Measurements from ENCODE around the gene FAM177A1. TPM values are rescaled to one million over a fixed set of nuclear protein-coding genes. Genes with fewer than 3 reads are reported as not detected.
"Not testable (repeated sequence)": the region's sequence is repeated elsewhere in the genome, so short reads cannot be mapped to it uniquely, and the experiment has no call there.

Gene FAM177A1
- total and polyA plus RNA-seq, 4 experiments from 2014 or later: 35.2 to 60.0 (median 44.2) TPM

DNA sequence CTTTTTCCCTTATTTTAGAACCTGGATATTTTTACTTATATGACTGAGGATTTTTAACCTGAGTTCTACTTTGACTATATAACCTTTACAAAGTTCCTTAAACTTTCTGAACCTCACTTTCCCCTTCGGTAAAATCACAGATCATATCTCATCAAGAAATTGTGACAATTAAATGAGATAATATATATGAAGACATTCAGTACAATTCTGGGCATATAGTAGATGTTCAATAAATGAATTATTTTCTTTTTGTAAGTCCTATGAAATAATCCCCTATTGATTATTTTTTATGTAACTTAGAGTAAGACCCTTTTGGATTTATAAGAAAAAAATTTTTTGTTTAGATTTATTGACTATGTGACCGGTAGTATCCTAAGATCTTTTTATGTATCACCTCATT is 17.6 kb upstream of the FAM177A1 start:
- Histone ChIP-seq H3K9me3 (ENCODE audit: control insufficient read depth in 1 of 2, low read length in 2 of 2) (no peaks in the 10 kb centered on the region), H3K4me1 (ENCODE audit: insufficient read depth, low read length) (no peaks in the 10 kb centered on the region), H3K36me3 (ENCODE audit: insufficient read depth, low read length) (peaks cover 17% of the 10 kb centered on the region), H3K27me3 (ENCODE audit: insufficient read depth, low read length) (no peaks in the 10 kb centered on the region), H3K4me3 (ENCODE audit: low read length in 2 of 2) (no peak overlapping the region), H3K27ac (ENCODE audit: low read depth, low read length) (no peak overlapping the region)
- ChIA-PET CTCF (ENCODE audit: partially characterized antibody) (no interaction called here), POLR2A (ENCODE audit: partially characterized antibody) (no interaction called here)
- Mint-ChIP-seq H3K4me1 (no peaks in the 10 kb centered on the region), H3K27ac (peak overlapping the region in 2 of 7 donors; percentile 12 to 15), H3K36me3 (peaks cover 51 to 54% of the 10 kb centered on the region in 2 donors), H3K27me3 (no peaks in the 10 kb centered on the region), H3K9me3 (peaks cover 0 to 5% (median 3%) of the 10 kb centered on the region in 8 donors), H3K4me3 (no peak overlapping the region)
- DNase-seq: no peak
- intact Hi-C loops (cut with micrococcal nuclease): no loop called here

GRCh38 chr14:35032562-35032961 is 13.5 kb upstream of the FAM177A1 start:
- H3K4me3 Mint-ChIP-seq: no peak overlapping the region
- H3K36me3 Mint-ChIP-seq: peaks cover 40 to 42% of the 10 kb centered on the region in 2 donors
- H3K27ac ChIP-seq (ENCODE audit: low read depth, low read length): no peak overlapping the region
- CTCF ChIA-PET (ENCODE audit: partially characterized antibody): interaction anchor here (1.8 kb wide), 1 partner anchor 390 kb away, joined by 4 read pairs; no protein-coding TSS in a partner anchor
- no peaks in the 10 kb centered on the region for H3K4me1 ChIP-seq (ENCODE audit: insufficient read depth, low read length)
- peaks cover 0 to 6% of the 10 kb centered on the region in 2 donors for H3K9me3 ChIP-seq (ENCODE audit: control insufficient read depth in 1 of 2, low read length in 2 of 2)
- H3K27ac Mint-ChIP-seq: no peak overlapping the region
- no peaks in the 10 kb centered on the region for H3K27me3 Mint-ChIP-seq
- H3K27me3 ChIP-seq (ENCODE audit: insufficient read depth, low read length): no peaks in the 10 kb centered on the region
- POLR2A ChIA-PET (ENCODE audit: partially characterized antibody): no interaction called here
- peaks cover 0 to 5% (median 0%) of the 10 kb centered on the region in 4 donors for H3K4me1 Mint-ChIP-seq
- DNase-seq: no peak
- no peak overlapping the region for H3K4me3 ChIP-seq (ENCODE audit: low read length in 2 of 2)
- peaks cover 0 to 31% (median 22%) of the 10 kb centered on the region in 8 donors for H3K9me3 Mint-ChIP-seq
- H3K36me3 ChIP-seq (ENCODE audit: insufficient read depth, low read length): peaks cover 12% of the 10 kb centered on the region
- intact Hi-C loops (cut with micrococcal nuclease): no loop called here

GRCh38 chr14:35034440-35034833 is 11.6 kb upstream of the FAM177A1 start:
- peaks cover 0 to 6% of the 10 kb centered on the region in 2 donors for H3K9me3 ChIP-seq (ENCODE audit: control insufficient read depth in 1 of 2, low read length in 2 of 2)
- ChIA-PET CTCF (ENCODE audit: partially characterized antibody) (no interaction called here), POLR2A (ENCODE audit: partially characterized antibody) (no interaction called here)
- peaks cover 27 to 30% of the 10 kb centered on the region in 2 donors for H3K36me3 Mint-ChIP-seq
- peaks cover 4% of the 10 kb centered on the region for H3K36me3 ChIP-seq (ENCODE audit: insufficient read depth, low read length)
- H3K27ac ChIP-seq (ENCODE audit: low read depth, low read length): no peak overlapping the region
- no peaks in the 10 kb centered on the region for H3K4me1 ChIP-seq (ENCODE audit: insufficient read depth, low read length)
- H3K27ac Mint-ChIP-seq: no peak overlapping the region
- peaks cover 0 to 5% (median 0%) of the 10 kb centered on the region in 4 donors for H3K4me1 Mint-ChIP-seq
- H3K27me3 ChIP-seq (ENCODE audit: insufficient read depth, low read length): no peaks in the 10 kb centered on the region
- H3K27me3 Mint-ChIP-seq: no peaks in the 10 kb centered on the region
- no peak for DNase-seq
- no peak overlapping the region for H3K4me3 ChIP-seq (ENCODE audit: low read length in 2 of 2)
- intact Hi-C loops (cut with micrococcal nuclease): no loop called here
- peaks cover 0 to 31% (median 22%) of the 10 kb centered on the region in 8 donors for H3K9me3 Mint-ChIP-seq
- no peak overlapping the region for H3K4me3 Mint-ChIP-seq

DNA sequence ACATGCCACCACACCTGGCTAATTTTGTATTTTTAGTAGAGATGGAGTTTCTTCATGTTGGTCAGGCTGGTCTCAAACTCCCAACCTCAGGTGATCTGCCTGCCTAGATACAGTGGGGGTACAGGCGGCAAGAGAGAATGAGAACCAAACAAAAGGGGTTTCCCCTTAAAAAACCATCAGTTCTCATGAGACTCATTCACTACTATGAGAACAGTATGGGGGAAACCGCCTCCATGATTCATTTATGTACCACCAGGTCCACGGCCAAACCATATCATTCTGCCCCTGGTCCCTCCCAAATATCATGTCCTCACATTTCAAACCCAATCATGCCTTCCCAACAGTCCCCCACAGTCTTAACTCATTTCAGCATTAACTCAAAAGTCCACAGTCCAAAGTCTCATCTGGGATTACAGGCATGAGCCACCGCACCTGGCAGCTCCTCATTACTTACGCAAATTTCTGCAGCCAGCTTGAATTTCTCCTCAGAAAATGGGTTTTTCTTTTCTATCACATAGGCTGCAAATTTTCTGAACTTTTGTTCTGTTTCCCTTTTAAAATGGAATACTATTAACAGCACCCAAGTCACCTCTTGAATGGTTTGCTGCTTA is 11.0 kb upstream of the FAM177A1 start:
- DNase-seq; H3K9me3 ChIP-seq (ENCODE audit: control insufficient read depth in 1 of 2, low read length in 2 of 2); H3K36me3 ChIP-seq (ENCODE audit: insufficient read depth, low read length); H3K4me3 Mint-ChIP-seq; H3K27me3 Mint-ChIP-seq; H3K27me3 ChIP-seq (ENCODE audit: insufficient read depth, low read length); POLR2A ChIA-PET (ENCODE audit: partially characterized antibody); H3K4me1 Mint-ChIP-seq; intact Hi-C loops (cut with micrococcal nuclease); H3K4me1 ChIP-seq (ENCODE audit: insufficient read depth, low read length); H3K27ac ChIP-seq (ENCODE audit: low read depth, low read length); H3K4me3 ChIP-seq (ENCODE audit: low read length in 2 of 2); CTCF ChIA-PET (ENCODE audit: partially characterized antibody): not testable (repeated sequence)
- peaks cover 0 to 31% (median 22%) of the 10 kb centered on the region in 8 donors for H3K9me3 Mint-ChIP-seq
- peak overlapping the region in 2 of 7 donors; percentile 6 to 89 for H3K27ac Mint-ChIP-seq
- peaks cover 26 to 29% of the 10 kb centered on the region in 2 donors for H3K36me3 Mint-ChIP-seq

- POLR2A ChIA-PET (ENCODE audit: partially characterized antibody): interaction anchor here (0.7 kb wide), 1 partner anchor 293 kb away, joined by 3 read pairs; no protein-coding TSS in a partner anchor
- Mint-ChIP-seq H3K9me3 (peaks cover 0 to 27% (median 20%) of the 10 kb centered on the region in 8 donors), H3K27ac (peak overlapping the region in 1 of 7 donors; percentile 23), H3K36me3 (peaks cover 13 to 16% of the 10 kb centered on the region in 2 donors)
- H3K27ac ChIP-seq (ENCODE audit: low read depth, low read length); H3K27me3 ChIP-seq (ENCODE audit: insufficient read depth, low read length); DNase-seq; H3K4me3 ChIP-seq (ENCODE audit: low read length in 2 of 2); H3K36me3 ChIP-seq (ENCODE audit: insufficient read depth, low read length); H3K4me1 ChIP-seq (ENCODE audit: insufficient read depth, low read length); H3K4me1 Mint-ChIP-seq; intact Hi-C loops (cut with micrococcal nuclease); CTCF ChIA-PET (ENCODE audit: partially characterized antibody); H3K4me3 Mint-ChIP-seq; H3K9me3 ChIP-seq (ENCODE audit: control insufficient read depth in 1 of 2, low read length in 2 of 2); H3K27me3 Mint-ChIP-seq: not testable (repeated sequence)
Observed at GRCh38 chr14:35038312-35038711, 7.8 kb upstream of the FAM177A1 start.

DNA sequence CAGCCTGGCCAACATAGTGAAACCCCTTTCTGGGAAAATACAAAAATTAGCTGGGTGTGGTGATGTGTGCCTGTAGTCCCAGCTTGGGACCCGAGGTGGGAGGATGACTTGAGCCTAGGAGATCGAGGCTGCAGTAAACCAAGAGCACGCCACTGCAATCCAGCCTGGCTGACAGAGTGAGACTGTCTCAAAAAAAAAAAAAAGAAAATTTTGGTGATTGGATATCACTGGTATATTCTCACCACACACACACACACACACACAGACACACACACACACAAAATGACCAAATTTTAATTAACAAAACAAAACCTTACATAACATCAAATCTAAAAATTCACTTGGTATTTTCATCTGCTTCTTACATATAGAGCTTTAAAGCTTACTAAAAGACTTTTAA is 3.4 kb upstream of the FAM177A1 start:
- Histone ChIP-seq H3K36me3 (ENCODE audit: insufficient read depth, low read length) (no peaks in the 10 kb centered on the region), H3K9me3 (ENCODE audit: control insufficient read depth in 1 of 2, low read length in 2 of 2) (no peaks in the 10 kb centered on the region), H3K4me1 (ENCODE audit: insufficient read depth, low read length) (peaks cover 17% of the 10 kb centered on the region), H3K4me3 (ENCODE audit: low read length in 2 of 2) (no peak overlapping the region), H3K27me3 (ENCODE audit: insufficient read depth, low read length) (no peaks in the 10 kb centered on the region), H3K27ac (ENCODE audit: low read depth, low read length) (no peak overlapping the region)
- Mint-ChIP-seq H3K27me3 (no peaks in the 10 kb centered on the region), H3K4me1 (peaks cover 12 to 25% (median 17%) of the 10 kb centered on the region in 4 donors), H3K36me3 (peaks cover 0 to 11% of the 10 kb centered on the region in 2 donors), H3K27ac (peak overlapping the region in 6 of 7 donors; percentile 72 to 95 (median 84)), H3K4me3 (no peak overlapping the region), H3K9me3 (peaks cover 0 to 2% (median 0%) of the 10 kb centered on the region in 8 donors)
- ChIA-PET CTCF (ENCODE audit: partially characterized antibody) (interaction anchor here (0.6 to 1.8 kb wide), 4 partner anchors 18 to 380 kb away, joined by 3 to 5 read pairs (median 4); no protein-coding TSS in a partner anchor), POLR2A (ENCODE audit: partially characterized antibody) (interaction anchor here (1.5 kb wide), 1 partner anchor 60 kb away, joined by 6 read pairs; the partner anchor contains the start of gene SRP54)
- intact Hi-C loops (cut with micrococcal nuclease): no loop called here
- no peak for DNase-seq

DNA sequence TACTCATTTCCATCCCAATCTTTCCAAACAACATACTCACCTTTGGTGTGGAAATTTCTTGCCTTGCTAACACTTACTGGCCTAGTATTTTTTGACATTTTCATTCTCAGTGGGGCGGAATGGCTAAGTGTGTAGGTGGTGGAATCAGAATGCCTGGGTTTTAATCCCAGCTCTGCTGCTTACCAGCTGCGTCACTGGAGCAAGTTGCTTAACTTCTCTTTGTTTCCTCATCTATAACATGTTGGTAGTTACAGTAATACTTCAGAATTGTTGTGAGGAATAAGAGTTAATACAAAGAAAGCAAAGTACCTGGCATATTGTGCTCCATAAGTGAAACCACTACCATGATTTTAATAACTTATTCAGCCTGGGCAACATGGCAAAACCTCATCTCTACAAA is 3.0 kb upstream of the FAM177A1 start:
- peak overlapping the region; percentile 58 to 95 (median 81) for H3K27ac Mint-ChIP-seq
- H3K36me3 Mint-ChIP-seq: peaks cover 2 to 15% of the 10 kb centered on the region in 2 donors
- ChIA-PET POLR2A (ENCODE audit: partially characterized antibody) (interaction anchor here (1.5 kb wide), 1 partner anchor 61 kb away, joined by 6 read pairs; the partner anchor contains the start of gene SRP54), CTCF (ENCODE audit: partially characterized antibody) (interaction anchor here (1.2 to 1.8 kb wide), 3 partner anchors 19 to 379 kb away, joined by 3 to 5 read pairs (median 4); no protein-coding TSS in a partner anchor)
- peaks cover 16 to 30% (median 22%) of the 10 kb centered on the region in 4 donors for H3K4me1 Mint-ChIP-seq
- no peaks in the 10 kb centered on the region for H3K27me3 Mint-ChIP-seq
- intact Hi-C loops (cut with micrococcal nuclease): no loop called here
- Histone ChIP-seq H3K9me3 (ENCODE audit: control insufficient read depth in 1 of 2, low read length in 2 of 2) (no peaks in the 10 kb centered on the region), H3K4me3 (ENCODE audit: low read length in 2 of 2) (no peak overlapping the region), H3K36me3 (ENCODE audit: insufficient read depth, low read length) (no peaks in the 10 kb centered on the region), H3K27me3 (ENCODE audit: insufficient read depth, low read length) (no peaks in the 10 kb centered on the region), H3K4me1 (ENCODE audit: insufficient read depth, low read length) (peaks cover 21% of the 10 kb centered on the region), H3K27ac (ENCODE audit: low read depth, low read length) (no peak overlapping the region)
- peak overlapping the region in 1 of 8 donors; percentile 22 for H3K4me3 Mint-ChIP-seq
- H3K9me3 Mint-ChIP-seq: peaks cover 0 to 2% (median 0%) of the 10 kb centered on the region in 8 donors
- no peak for DNase-seq
